ENCODE data around the gene CEACAM5.

The CEACAM5 gene
- 0 to 0.13 (median 0) reads per million in 9 experiments for total RNA-seq

- ATAC-seq (replicated peaks) (no peak), DNase-seq (no peak)
- H3K9me3 Mint-ChIP-seq: no peaks in the 10 kb centered on the region
- H3K4me3 Mint-ChIP-seq: no peak within 1 kb of the TSS
- peaks cover 3% of the 10 kb centered on the region for H3K36me3 Mint-ChIP-seq (ENCODE audit: insufficient read depth)
- peaks cover 79 to 96% of the 10 kb centered on the region in 2 donors for H3K27me3 Mint-ChIP-seq
- H3K27ac Mint-ChIP-seq: no peak within 1 kb of the TSS
- peaks cover 0 to 11% of the 10 kb centered on the region in 2 donors for H3K4me1 Mint-ChIP-seq (ENCODE audit: low read depth in 2 of 2)
Measured at GRCh38 chr19:41708481-41708880, at the start of gene CEACAM5. Gene CEACAM5 (plus strand): TSS chr19:41708626. CDS start chr19:41708732, 106 bp downstream.

GRCh38 chr19:41666075-41666474, 42.4 kb upstream of the CEACAM5 start:
- H3K27ac Mint-ChIP-seq: no peak overlapping the region
- H3K4me3 Mint-ChIP-seq: no peak overlapping the region
- H3K4me1 Mint-ChIP-seq (ENCODE audit: low read depth in 2 of 2): no peaks in the 10 kb centered on the region
- peaks cover 64% of the 10 kb centered on the region in 2 donors for H3K27me3 Mint-ChIP-seq
- H3K36me3 Mint-ChIP-seq (ENCODE audit: insufficient read depth): no peaks in the 10 kb centered on the region
- ATAC-seq (replicated peaks): no peak
- DNase-seq: no peak
- peaks cover 6 to 13% of the 10 kb centered on the region in 2 donors for H3K9me3 Mint-ChIP-seq

- peaks cover 68 to 70% of the 10 kb centered on the region in 2 donors for H3K27me3 Mint-ChIP-seq
- H3K9me3 Mint-ChIP-seq: peaks cover 6 to 13% of the 10 kb centered on the region in 2 donors
- H3K4me1 Mint-ChIP-seq (ENCODE audit: low read depth in 2 of 2): no peaks in the 10 kb centered on the region
- DNase-seq (no peak), ATAC-seq (replicated peaks) (no peak)
- H3K27ac Mint-ChIP-seq: no peak overlapping the region
- H3K36me3 Mint-ChIP-seq (ENCODE audit: insufficient read depth): no peaks in the 10 kb centered on the region
- H3K4me3 Mint-ChIP-seq: no peak overlapping the region
Measured at GRCh38 chr19:41668315-41668714, 40.1 kb upstream of the CEACAM5 start.

GRCh38 chr19:41670755-41671154, 37.7 kb upstream of the CEACAM5 start:
- no peak for ATAC-seq (replicated peaks)
- peaks cover 71 to 75% of the 10 kb centered on the region in 2 donors for H3K27me3 Mint-ChIP-seq
- H3K4me1 Mint-ChIP-seq (ENCODE audit: low read depth in 2 of 2): no peaks in the 10 kb centered on the region
- no peak overlapping the region for H3K4me3 Mint-ChIP-seq
- H3K9me3 Mint-ChIP-seq: peaks cover 0 to 2% of the 10 kb centered on the region in 2 donors
- no peak overlapping the region for H3K27ac Mint-ChIP-seq
- no peak for DNase-seq
- no peaks in the 10 kb centered on the region for H3K36me3 Mint-ChIP-seq (ENCODE audit: insufficient read depth)

GRCh38 chr19:41671486-41671885, 36.9 kb upstream of the CEACAM5 start:
- H3K4me1 Mint-ChIP-seq (ENCODE audit: low read depth in 2 of 2): no peaks in the 10 kb centered on the region
- DNase-seq: no peak
- no peak overlapping the region for H3K27ac Mint-ChIP-seq
- no peak overlapping the region for H3K4me3 Mint-ChIP-seq
- no peaks in the 10 kb centered on the region for H3K36me3 Mint-ChIP-seq (ENCODE audit: insufficient read depth)
- peaks cover 73 to 79% of the 10 kb centered on the region in 2 donors for H3K27me3 Mint-ChIP-seq
- peaks cover 0 to 2% of the 10 kb centered on the region in 2 donors for H3K9me3 Mint-ChIP-seq
- no peak for ATAC-seq (replicated peaks)

- DNase-seq (no peak), ATAC-seq (replicated peaks) (no peak)
- H3K4me3 Mint-ChIP-seq: no peak overlapping the region
- H3K36me3 Mint-ChIP-seq (ENCODE audit: insufficient read depth): no peaks in the 10 kb centered on the region
- H3K9me3 Mint-ChIP-seq: no peaks in the 10 kb centered on the region
- no peak overlapping the region for H3K27ac Mint-ChIP-seq
- peaks cover 78 to 82% of the 10 kb centered on the region in 2 donors for H3K27me3 Mint-ChIP-seq
- no peaks in the 10 kb centered on the region for H3K4me1 Mint-ChIP-seq (ENCODE audit: low read depth in 2 of 2)
Measured at GRCh38 chr19:41682437-41682836, 26.0 kb upstream of the CEACAM5 start.

- Mint-ChIP-seq H3K27me3 (peaks cover 89 to 97% of the 10 kb centered on the region in 2 donors), H3K4me1 (ENCODE audit: low read depth in 2 of 2) (peaks cover 0 to 8% of the 10 kb centered on the region in 2 donors), H3K9me3 (no peaks in the 10 kb centered on the region), H3K27ac (no peak overlapping the region), H3K4me3 (no peak overlapping the region), H3K36me3 (ENCODE audit: insufficient read depth) (no peaks in the 10 kb centered on the region)
- DNase-seq: no peak
- ATAC-seq (replicated peaks): no peak
Measured at GRCh38 chr19:41687419-41687818, 21.0 kb upstream of the CEACAM5 start.

GRCh38 chr19:41688098-41688497, 20.3 kb upstream of the CEACAM5 start, which contains the start of gene CEACAM7:
Gene CEACAM7 (minus strand): TSS chr19:41688270. CDS start chr19:41688165, 105 bp downstream.
- no peak within 1 kb of the TSS for H3K27ac Mint-ChIP-seq
- DNase-seq (no peak), ATAC-seq (replicated peaks) (no peak)

GRCh38 chr19:41688687-41689086, 19.7 kb upstream of the CEACAM5 start:
- Mint-ChIP-seq H3K36me3 (ENCODE audit: insufficient read depth) (no peaks in the 10 kb centered on the region), H3K27ac (no peak overlapping the region), H3K4me3 (no peak overlapping the region), H3K4me1 (ENCODE audit: low read depth in 2 of 2) (peaks cover 0 to 8% of the 10 kb centered on the region in 2 donors), H3K27me3 (peaks cover 85 to 92% of the 10 kb centered on the region in 2 donors), H3K9me3 (no peaks in the 10 kb centered on the region)
- DNase-seq: no peak
- no peak for ATAC-seq (replicated peaks)

More at GRCh38 chr19:41688098-41688497, 20.3 kb upstream of the CEACAM5 start, which contains the start of gene CEACAM7:
- no peaks in the 10 kb centered on the region for H3K36me3 Mint-ChIP-seq (ENCODE audit: insufficient read depth)
- H3K4me1 Mint-ChIP-seq (ENCODE audit: low read depth in 2 of 2): peaks cover 0 to 8% of the 10 kb centered on the region in 2 donors
- no peaks in the 10 kb centered on the region for H3K9me3 Mint-ChIP-seq
- no peak within 1 kb of the TSS for H3K4me3 Mint-ChIP-seq
- peaks cover 89 to 96% of the 10 kb centered on the region in 2 donors for H3K27me3 Mint-ChIP-seq

GRCh38 chr19:41689993-41690800, 18.2 kb upstream of the CEACAM5 start:
- H3K36me3 Mint-ChIP-seq (ENCODE audit: insufficient read depth): no peaks in the 10 kb centered on the region
- peaks cover 72 to 93% of the 10 kb centered on the region in 2 donors for H3K27me3 Mint-ChIP-seq
- no peaks in the 10 kb centered on the region for H3K9me3 Mint-ChIP-seq
- peaks cover 0 to 8% of the 10 kb centered on the region in 2 donors for H3K4me1 Mint-ChIP-seq (ENCODE audit: low read depth in 2 of 2)
- DNase-seq (no peak), ATAC-seq (replicated peaks) (no peak)
- H3K27ac Mint-ChIP-seq: no peak overlapping the region
- no peak overlapping the region for H3K4me3 Mint-ChIP-seq

- no peaks in the 10 kb centered on the region for H3K9me3 Mint-ChIP-seq
- H3K27me3 Mint-ChIP-seq: peaks cover 68 to 93% of the 10 kb centered on the region in 2 donors
Measured at GRCh38 chr19:41690801-41691065, 17.7 kb upstream of the CEACAM5 start.

GRCh38 chr19:41691268-41691970, 17.0 kb upstream of the CEACAM5 start:
- ATAC-seq (replicated peaks): no peak

More at GRCh38 chr19:41690801-41691065, 17.7 kb upstream of the CEACAM5 start:
- H3K4me1 Mint-ChIP-seq (ENCODE audit: low read depth in 2 of 2): peaks cover 0 to 8% of the 10 kb centered on the region in 2 donors
- no peak overlapping the region for H3K4me3 Mint-ChIP-seq
- H3K36me3 Mint-ChIP-seq (ENCODE audit: insufficient read depth): no peaks in the 10 kb centered on the region
- ATAC-seq (replicated peaks) (no peak), DNase-seq (no peak)
- no peak overlapping the region for H3K27ac Mint-ChIP-seq

GRCh38 chr19:41694196-41694595, 14.2 kb upstream of the CEACAM5 start:
- DNase-seq (no peak), ATAC-seq (replicated peaks) (no peak)
- H3K9me3 Mint-ChIP-seq: no peaks in the 10 kb centered on the region
- peaks cover 0 to 8% of the 10 kb centered on the region in 2 donors for H3K4me1 Mint-ChIP-seq (ENCODE audit: low read depth in 2 of 2)
- H3K36me3 Mint-ChIP-seq (ENCODE audit: insufficient read depth): no peaks in the 10 kb centered on the region
- H3K27ac Mint-ChIP-seq: no peak overlapping the region
- peaks cover 65 to 93% of the 10 kb centered on the region in 2 donors for H3K27me3 Mint-ChIP-seq
- no peak overlapping the region for H3K4me3 Mint-ChIP-seq

More at GRCh38 chr19:41691268-41691970, 17.0 kb upstream of the CEACAM5 start:
- Mint-ChIP-seq H3K27me3 (peaks cover 68 to 93% of the 10 kb centered on the region in 2 donors), H3K36me3 (ENCODE audit: insufficient read depth) (no peaks in the 10 kb centered on the region), H3K4me1 (ENCODE audit: low read depth in 2 of 2) (peaks cover 0 to 8% of the 10 kb centered on the region in 2 donors), H3K9me3 (no peaks in the 10 kb centered on the region), H3K4me3 (no peak overlapping the region), H3K27ac (no peak overlapping the region)
- DNase-seq: peak in 2 of 3 experiments; percentile 24 to 29

Data from effector memory CD8-positive, alpha-beta T cell (primary cell).